ENCODE data around the gene LRMDA.
"Not testable (repeated sequence)": the region's sequence is repeated elsewhere in the genome, so short reads cannot be mapped to it uniquely, and the experiment has no call there.

LRMDA gene

DNA sequence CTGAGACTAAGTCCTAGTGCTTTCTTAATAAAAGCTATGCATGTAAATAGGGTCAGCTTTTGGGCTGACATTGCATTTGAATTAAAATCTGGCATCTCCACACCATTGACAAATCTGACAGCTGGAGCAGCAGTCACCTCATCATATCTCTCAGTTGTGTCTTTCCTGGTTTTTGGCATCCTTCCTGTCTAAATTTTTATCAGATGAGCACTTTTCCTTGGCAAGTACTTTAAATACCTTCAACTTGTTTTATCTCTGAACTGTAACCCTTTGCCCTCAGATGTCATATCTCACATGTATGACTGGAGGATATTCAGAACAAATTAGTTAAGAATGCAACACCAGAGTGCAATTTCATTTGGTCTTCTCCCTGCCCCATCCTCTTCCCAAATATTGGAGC is 1066.2 kb downstream of the LRMDA start:
- no peak for DNase-seq

DNA sequence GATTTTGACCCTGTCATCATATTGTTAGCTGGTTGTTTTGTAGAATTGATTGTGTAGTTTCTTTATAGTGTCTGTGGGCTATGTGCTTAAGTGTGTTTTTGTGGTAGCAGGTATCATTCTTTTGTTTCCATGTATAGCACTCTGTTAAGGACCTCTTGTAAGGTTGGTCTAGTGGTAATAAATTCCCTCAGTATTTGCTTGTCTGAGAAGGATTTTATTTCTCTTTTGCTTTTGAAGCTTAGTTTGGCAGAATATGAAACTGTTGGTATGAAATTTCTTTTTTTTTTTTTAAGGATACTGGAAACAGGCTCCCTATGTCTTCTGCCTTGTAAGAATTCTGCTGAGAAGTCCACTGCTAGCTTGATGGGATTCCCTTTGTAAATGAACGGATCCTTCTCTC is 1073.4 kb downstream of the LRMDA start:
- DNase-seq: no peak

DNA sequence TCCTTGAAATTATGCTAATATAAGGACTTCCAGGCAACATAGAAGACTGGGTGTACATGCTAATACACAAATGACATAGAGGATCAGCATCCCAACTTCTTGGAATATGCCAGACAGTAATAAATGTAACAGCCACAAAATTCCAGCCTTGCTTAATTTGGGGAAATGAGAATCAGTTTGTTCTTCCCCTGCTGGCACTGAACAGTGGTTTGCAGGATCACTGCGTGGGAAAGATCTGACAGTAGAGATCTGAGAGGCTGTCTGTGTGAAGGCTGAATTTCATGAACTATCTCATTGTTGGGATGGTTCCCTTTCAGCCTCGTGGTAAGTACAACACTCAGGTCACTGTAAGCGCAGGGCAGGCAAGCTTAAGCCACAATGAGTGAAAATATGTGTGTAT is 1078.0 kb downstream of the LRMDA start:
- no peak for DNase-seq

DNA sequence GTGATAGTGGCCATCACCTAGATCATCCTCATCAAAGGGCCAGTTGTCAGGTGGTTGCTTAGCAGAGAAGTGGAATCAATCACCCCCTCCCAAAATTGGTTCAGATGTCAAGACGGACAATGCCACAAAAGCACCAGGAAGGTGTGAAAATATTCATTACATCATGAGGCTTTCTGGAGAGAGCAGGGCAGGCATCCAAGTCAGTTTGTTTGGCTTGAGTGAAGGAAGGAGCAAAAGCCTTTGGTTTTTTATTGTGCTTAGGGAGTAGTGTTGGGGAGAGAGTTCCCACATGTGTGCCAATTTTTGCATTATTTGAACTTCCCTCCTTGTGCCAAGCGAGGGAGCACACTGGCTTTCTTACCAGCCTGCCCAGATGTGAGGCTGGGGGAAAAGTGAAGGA is 1082.9 kb downstream of the LRMDA start:
- no peak for DNase-seq

DNA sequence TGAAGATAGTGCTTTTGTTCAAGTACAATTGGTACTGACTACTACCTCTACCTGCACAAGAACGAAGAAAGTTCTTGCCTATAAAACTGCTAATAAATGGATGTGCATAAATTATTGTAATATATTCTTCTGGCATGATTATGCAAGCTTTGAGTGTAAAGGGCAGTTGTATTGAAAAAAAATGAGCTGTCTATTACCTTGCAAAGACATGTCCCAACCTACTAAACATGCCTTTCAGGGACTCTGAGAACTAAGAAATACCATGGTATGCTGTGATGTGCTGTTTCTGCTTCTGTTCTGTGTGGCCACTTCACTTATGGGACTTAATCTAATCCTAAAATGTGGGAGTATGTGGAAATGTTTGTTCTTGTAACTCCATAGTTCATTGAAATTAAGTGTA is 1083.4 kb downstream of the LRMDA start:
- DNase-seq: no peak

DNA sequence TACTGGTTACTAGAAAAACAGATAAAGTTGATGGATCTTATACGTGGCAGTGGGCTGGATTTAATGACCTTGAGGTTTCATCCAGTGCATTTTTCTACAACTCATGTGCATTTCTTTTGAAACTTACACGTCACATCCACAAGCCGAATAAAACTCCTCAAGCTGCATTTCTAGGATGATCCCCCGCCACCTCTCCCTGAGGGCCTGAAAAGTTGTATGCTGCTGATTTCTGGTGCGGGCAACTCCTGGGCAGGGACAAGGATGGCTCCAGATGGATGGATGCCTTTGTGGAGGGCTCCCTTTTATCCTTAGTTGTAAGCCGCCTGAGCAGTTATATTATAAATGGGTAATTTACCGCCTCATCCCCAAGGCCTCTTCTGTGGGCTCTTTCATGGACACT is 1091.1 kb downstream of the LRMDA start:
- no peak for DNase-seq

DNA sequence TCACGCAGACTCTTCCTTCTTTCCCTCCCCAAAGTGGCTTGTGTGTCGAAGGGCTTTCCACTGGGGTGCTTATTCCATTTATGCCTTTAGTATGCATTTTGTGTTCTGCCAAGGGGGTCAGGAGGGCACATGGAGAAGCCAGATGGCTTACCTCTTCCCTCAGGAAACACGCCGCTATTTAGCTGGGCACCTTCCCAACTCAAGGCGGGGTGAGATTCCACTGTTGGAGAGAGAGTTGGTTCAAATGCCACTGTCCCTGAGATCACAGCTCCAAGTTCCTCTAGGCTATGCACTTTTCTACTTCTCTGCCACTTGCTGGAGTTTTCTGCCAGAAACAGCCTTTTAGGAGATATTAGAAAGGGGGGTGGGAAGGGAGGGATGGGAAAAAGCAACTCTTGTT is 1091.8 kb downstream of the LRMDA start:
- no peak for DNase-seq

DNA sequence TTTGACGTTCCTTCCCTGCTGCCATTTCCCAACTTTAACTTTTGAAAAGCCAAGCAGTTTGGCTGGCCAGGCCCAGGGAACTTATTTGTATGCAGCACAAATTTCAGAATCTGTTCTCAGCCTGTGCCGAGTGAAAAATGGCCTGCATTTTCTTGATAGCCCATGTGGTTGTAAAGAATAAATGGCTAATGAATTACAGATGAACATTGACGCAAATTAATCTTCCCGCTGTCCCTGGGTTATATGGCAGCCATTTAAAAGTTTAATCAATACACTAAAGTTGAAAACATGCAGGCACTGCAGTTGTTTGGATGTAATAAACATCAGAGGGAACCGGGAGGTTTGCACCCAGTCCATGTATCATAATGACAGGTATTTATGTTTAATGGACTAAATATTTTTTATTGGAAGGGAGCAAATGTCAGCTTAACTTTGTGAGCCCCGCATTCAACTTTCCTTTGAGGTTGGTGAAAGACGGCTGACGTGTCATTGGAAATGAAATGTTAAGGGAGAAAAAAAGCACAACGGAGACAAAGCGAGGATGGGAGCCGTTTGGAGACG is 1092.4 kb downstream of the LRMDA start:
- DNase-seq: no peak

DNA sequence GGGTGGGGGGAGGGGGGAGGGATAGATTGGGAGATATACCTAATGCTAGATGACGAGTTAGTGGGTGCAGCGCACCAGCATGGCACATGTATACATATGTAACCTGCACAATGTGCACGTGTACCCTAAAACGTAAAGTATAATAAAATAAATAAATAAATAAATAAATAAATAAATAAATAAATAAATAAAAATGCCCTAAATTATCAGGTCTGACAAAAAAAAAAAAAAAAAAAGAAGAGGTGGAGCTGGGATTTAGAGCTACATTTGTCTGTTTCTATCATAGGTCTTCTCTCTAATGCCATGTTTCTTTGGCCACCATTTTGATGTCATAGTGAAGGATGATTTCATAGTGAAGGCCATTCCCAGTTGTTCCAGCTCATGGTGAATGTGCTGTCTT is 1095.4 kb downstream of the LRMDA start:
- DNase-seq: not testable (repeated sequence)

DNA sequence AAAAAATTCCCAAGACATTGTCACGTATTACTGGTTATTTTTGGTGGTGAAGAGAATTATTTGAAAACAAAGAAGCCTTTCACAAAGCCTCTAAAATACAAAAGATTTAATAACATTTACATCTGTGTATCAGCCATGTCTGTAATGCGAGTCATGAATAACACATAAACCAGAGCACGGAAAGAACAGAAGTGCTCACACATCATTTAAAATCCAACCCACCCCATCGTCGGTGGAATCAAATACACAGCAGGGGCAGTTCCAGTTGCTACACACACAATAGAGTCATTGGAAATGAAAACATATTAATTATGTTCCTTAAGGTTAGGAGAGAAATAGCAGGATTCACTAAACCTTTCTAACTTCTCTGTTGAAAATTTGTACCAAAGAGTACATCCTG is 1108.9 kb downstream of the LRMDA start:
- no peak for DNase-seq

DNA sequence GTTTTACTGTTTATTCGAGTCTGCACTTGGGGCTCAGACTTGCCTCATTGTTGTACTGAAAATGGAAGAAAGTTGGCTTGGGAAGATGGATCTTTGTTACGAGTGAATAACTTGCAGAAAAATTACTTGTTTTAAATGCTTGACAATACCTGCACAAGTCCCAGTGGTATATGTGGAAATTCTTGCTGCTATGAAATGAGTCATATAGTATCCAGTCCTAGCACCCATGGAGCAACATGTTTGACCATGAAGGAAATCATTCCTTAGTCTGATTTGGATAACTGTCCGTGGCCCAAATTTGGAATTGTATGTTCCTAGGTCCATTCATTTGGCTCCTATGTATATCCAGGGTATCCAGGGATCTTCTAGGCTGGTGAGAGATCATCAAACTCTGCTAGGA is 1109.4 kb downstream of the LRMDA start:
- no peak for DNase-seq

DNA sequence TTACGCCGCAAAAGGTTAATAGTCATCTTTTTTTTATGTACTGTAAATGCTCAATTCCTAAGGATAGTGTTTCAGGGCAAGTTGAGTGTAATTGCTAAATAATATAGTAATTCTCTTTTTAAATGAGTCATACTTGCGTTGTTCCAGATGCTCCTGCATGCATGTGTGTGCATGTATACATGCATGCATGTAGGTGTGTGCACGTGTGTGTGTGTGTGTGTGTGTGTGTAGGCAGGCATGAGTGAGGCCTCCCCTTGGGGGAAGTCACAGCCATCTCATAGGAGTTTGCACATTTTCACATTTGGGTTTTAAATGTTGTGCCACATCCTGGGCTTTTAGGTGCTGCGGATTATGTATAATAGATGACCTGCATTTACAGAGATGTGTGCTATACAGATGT is 1110.4 kb downstream of the LRMDA start:
- no peak for DNase-seq

DNA sequence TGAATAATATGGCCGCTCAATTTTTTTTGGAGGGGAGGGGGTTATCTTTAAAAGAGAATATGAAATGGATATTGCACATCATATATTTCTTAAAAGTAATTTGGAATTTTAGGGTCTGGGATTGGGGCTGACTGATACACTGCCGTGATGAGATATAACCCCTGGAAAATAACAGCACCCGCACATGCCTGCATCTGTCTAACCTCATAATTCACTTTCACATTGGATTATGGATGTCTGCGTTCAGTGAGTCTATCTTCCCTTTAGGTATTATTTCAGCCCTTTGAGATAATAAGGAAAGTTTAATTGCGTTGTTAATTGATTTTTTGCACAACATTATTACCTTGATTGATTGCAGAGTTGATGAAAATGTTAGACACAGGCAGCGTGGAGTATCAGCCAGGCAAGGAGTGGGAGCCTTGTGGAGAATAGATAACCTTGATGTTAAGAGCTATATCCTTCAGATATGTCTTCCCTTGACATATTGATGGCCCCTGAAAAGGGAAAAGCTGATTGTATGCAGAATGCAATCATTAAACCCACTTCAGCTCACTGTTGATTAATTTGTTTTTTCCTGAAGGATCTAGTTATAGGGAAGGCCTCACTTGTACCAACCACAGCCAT is 1111.0 kb downstream of the LRMDA start:
- no peak for DNase-seq

DNA sequence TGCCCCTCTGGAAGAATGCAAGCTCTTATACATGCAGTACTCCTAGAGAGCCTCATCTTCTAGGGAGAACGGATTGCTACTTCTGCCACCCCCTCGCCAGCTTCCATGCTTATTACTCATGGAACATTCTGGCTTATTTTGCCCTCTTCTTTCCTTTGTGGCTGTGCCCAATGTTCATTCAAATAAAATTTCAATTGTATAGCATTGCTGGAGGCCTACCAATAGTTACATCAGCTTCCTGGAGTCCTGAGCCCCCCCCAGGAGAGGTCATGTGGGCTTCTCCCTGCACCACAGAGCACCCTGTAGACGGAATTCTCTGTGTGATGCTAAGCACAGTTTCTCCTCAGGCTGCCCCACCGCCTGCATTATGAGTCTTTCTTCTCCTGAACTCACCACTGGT is 1112.2 kb downstream of the LRMDA start:
- DNase-seq: no peak

DNA sequence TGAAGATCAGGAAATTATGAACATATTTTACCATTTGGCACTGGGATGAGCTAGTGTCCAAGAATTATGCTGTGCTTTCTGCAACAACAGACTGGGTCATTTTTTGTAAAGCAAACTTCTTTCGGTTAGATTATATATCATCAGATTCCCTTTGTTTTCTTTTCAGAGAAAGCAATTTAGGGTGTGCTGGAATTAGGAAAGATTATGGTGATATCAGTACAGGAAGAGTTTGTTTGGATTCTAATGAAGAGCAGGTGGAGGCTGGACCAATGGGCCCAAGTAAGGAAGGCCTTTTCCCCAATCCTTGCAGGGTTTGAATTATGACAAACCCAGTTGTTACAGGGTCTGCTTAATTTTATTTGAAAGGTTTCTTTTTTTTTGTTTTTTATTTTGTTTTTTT is 1113.4 kb downstream of the LRMDA start:
- no peak for DNase-seq

DNA sequence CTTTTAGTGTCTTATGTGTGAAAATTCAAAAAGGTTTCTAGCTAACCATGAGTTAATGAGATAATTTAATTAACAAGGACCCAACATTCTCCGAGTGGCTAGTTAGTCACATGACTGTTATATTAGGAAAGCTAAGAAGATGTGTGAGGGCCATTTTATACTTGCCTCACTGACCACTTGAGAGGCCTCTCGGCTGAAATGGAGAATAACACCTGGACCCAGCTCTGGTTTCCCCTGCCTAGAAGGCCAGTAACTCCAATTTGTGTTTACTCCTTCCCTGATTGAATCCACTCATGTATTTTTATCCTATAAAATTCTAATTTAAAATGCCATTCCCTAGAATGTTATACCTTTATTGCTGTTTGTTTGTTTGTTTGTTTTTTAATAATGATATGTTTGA is 1115.0 kb downstream of the LRMDA start:
- no peak for DNase-seq

DNA sequence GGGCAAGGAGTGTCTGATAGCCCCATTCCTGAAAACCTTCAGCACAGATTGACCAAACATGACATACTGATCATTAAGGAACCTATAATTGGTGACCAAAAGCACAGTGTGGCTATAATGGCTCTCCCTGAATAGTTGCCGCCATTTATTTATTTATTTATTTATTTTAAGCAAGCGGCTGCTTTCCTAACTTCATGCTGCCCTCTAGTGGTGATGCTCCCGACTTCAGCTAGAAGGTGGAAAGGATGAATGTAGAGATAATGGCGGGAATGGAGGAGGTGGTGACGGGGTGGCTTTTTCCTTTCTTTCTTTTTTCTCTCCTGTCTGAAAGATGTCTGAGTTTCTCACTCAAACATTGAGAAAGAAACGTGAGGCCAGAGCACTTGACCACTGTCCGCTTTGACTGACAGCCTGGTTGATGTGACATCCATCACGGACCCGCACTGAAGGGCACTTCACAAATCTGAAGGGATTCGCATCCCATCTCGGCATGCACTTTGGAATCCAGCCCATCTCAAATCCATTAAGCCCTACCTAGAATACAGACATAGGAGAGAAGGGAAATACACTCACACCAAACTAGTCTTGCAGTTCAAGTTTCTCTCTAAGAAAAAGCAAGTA is 1116.0 kb downstream of the LRMDA start:
- peak; percentile 24 for DNase-seq

DNA sequence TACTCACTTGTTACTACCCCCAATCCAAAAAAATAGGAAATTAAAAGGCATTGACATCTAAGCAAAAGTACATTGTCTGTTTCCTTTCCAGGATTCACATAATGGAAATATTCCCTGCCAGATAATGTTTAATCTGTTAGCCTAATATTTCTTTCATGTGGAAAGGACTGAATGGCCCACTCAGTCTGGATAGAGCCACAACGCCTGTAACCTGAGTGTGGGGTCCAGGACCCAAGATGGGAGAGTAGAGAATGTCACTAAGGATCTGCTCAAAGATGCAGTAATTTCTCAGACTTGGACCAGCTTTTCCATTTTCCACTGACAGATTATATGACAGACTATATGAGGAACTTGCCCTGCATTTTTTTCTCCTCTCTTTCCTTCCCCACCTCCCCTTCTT is 1117.3 kb downstream of the LRMDA start:
- no peak for DNase-seq

DNA sequence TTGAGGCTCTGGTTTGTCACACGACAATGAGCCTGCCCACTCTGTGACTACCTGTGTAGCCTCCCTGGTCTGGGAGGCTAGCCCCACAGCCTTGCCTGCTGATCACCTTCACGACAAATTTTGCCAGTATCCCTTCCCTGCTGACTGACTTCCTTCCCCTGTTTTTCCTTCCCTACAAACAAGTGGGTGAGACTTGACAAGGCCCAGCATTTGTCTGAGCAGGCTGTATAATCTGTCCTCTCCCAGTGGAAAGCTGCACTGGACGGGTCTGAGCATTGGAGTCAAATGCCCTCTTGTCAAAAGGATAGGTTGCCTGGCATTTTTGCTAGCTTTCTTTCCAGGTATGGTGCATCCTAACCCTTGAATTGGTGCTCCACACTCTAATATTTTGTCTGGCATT is 1117.7 kb downstream of the LRMDA start:
- DNase-seq: no peak

DNA sequence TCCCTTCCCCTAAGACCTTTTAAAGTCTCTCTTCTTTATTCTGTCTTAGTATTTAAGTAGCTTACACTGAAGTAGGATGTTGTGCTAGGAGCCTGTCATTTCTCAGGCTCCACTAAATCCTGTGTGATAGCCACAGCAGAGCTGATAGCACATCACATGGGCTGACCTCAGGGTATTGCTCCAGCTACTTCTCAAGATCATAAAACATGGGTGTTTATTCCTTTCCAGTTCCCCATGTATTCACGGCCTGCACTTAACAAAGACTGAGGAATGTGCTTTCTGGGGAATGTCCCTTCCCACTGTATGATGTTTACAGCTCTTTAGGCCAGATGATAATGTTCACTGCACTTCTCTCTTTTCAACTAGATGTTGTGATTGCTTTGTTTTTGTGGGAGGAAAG is 1119.4 kb downstream of the LRMDA start:
- DNase-seq: no peak

DNA sequence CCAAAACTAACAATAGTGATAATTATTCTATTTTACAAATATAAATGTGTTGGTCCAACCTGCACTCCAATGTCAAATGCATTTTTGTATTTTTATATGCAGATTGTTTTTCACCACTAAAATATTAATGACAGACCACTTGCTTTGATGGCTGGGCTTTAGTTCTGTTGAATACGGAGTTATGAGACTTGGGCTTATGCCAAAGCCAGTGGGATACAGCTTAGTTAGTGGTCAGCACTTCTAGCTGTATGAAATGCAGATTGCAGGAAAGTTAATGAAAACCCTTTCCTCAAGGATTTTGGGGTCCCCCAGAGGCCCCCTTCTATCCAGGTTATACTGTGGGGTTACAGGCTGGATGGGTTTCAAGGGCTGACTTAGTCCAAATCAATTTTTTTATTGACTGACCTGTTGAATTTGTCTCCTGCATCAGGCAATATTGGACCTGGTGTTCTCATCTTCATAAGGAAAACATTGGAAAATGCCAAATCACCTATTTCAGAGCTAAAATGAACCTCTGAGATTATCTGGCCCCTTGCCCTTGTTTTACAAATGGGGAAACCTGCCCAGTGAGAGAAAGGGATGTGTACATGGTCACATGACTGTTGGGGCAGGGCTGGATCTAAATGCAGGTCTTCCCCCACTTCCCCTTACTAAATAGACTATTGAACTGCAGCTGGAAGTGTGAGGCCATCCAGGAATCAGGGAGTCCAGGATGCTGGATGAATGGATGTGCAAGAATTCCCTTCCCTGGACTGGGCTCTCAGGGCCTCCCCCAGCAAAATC is 1120.9 kb downstream of the LRMDA start:
- DNase-seq: no peak

DNA sequence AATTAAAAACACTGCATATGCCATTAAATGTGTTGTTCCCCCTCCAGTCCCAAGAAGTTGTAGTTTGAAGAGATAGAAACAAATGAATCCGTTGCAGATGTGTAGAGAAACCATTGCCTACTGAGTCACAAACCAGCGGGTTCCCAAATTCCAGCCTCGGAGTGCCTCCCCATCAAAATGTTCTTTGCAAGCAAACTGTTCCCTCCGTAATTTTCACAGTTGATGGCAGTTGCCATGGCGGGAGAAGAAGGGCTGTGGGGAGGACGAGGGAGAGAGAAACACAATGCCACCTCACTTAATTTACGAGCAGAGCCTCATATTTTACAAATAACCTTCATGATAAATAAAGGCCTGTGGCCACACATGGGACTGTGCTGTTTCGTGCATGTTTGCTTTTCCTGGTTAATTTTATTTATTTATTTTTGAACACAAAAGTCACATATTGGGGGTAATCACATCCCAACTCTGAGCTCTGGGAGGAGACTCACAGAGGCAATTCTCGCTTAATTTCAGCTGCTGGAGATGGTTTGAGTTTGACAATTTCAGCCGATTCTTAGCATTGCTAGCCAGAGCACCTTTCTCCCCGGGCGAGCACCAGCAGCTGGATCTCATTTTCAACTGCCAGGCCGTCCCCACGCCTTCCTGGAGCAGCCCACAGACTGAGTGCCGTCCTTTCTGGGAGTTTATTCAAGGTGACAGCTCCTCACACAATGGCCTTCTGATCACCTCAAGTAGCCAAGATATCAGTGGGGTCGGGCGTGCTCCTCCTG is 1122.0 kb downstream of the LRMDA start:
- no peak for DNase-seq

DNA sequence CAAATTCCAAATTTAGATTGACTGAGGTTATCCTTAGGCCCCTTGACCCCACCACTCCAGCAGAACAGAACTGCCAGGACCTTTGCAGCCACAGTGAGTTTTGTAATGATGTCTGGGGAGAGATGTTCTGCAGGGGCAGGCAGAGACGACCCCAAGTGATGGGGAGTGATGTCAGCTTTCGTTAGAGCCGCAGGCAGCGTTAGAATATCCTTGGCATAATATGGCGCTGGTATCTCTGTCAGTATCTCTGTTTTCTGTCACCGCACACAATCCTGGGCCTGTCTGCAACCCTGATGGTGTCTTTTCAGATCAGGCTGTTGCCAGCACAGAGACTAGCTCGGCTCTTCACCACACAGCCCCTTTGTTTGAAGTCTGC is 1122.6 kb downstream of the LRMDA start:
- DNase-seq: no peak
